ENCODE results near the gene NETO2.
A peak's percentile ranks its signal among the peaks of the same experiment; 100 is the strongest.

DNA sequence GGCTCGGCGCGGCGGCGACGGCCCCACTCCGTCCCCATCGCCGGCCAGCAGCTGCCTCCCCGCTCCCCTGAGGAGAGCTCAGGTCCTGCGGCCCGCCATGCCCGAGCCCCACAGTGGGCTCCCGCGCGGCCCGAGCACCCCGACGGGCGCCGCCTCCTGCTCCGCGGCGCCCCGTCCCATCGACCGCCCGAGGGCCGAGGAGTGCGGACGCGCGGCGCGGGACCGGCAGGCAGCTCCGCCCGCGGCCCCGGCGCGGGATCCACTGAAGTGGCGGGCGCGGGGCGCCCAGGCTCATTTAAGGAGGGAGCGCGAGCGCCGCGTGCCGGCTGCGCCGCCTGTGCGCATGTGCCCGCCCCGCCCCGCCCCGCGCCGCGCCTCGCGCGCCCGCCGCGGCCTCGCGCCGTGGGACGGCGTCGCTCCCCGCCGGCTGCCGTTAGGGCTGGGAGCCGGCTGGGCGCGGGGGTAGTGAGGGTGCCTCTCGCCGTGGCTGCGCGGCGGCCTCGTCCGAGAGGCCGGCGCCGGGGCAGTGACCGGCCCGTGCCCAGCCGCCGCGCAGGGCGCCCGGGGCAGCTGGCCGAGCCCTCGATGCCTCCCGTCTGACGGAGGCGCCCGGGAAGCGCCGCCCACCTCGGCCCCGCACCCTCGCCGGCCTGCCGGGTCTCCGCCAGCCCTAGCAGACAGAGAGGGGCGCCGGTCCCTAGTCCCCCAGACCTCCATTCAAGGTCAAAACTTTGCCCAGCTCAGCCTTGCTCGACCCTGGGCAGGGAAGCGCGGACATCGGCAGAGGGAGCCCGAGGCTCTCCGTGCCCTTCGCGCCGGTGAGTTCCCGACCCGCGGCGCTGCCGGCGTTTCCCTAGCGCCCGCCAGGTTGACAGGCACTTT lies at the start of gene NETO2:
- TF ChIP-seq, protein P1, sequence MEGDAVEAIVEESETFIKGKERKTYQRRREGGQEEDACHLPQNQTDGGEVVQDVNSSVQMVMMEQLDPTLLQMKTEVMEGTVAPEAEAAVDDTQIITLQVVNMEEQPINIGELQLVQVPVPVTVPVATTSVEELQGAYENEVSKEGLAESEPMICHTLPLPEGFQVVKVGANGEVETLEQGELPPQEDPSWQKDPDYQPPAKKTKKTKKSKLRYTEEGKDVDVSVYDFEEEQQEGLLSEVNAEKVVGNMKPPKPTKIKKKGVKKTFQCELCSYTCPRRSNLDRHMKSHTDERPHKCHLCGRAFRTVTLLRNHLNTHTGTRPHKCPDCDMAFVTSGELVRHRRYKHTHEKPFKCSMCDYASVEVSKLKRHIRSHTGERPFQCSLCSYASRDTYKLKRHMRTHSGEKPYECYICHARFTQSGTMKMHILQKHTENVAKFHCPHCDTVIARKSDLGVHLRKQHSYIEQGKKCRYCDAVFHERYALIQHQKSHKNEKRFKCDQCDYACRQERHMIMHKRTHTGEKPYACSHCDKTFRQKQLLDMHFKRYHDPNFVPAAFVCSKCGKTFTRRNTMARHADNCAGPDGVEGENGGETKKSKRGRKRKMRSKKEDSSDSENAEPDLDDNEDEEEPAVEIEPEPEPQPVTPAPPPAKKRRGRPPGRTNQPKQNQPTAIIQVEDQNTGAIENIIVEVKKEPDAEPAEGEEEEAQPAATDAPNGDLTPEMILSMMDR (IDR thresholded peaks at IDR 0.05): peak; percentile 70
- no peak for TF ChIP-seq POLR2AphosphoS5 (IDR thresholded peaks at IDR 0.05; ENCODE audit: low read depth, low read length)
- TF ChIP-seq SIN3A (IDR thresholded peaks at IDR 0.05; ENCODE audit: borderline replicate concordance, insufficient read depth, low read depth, low read length): no peak
- TF ChIP-seq, protein P2, sequence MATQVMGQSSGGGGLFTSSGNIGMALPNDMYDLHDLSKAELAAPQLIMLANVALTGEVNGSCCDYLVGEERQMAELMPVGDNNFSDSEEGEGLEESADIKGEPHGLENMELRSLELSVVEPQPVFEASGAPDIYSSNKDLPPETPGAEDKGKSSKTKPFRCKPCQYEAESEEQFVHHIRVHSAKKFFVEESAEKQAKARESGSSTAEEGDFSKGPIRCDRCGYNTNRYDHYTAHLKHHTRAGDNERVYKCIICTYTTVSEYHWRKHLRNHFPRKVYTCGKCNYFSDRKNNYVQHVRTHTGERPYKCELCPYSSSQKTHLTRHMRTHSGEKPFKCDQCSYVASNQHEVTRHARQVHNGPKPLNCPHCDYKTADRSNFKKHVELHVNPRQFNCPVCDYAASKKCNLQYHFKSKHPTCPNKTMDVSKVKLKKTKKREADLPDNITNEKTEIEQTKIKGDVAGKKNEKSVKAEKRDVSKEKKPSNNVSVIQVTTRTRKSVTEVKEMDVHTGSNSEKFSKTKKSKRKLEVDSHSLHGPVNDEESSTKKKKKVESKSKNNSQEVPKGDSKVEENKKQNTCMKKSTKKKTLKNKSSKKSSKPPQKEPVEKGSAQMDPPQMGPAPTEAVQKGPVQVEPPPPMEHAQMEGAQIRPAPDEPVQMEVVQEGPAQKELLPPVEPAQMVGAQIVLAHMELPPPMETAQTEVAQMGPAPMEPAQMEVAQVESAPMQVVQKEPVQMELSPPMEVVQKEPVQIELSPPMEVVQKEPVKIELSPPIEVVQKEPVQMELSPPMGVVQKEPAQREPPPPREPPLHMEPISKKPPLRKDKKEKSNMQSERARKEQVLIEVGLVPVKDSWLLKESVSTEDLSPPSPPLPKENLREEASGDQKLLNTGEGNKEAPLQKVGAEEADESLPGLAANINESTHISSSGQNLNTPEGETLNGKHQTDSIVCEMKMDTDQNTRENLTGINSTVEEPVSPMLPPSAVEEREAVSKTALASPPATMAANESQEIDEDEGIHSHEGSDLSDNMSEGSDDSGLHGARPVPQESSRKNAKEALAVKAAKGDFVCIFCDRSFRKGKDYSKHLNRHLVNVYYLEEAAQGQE (IDR thresholded peaks at IDR 0.05; ENCODE audit: insufficient read depth in 1 of 2, low read depth in 2 of 2, low read length in 1 of 2): no peak
